Gastrocnemius medialis (tissue), 4 donors: ENCODE data around the gene CACNB1. TPM values are rescaled to one million over a fixed set of nuclear protein-coding genes. Genes with fewer than 3 reads are reported as not detected.
A peak's percentile ranks its signal among the peaks of the same experiment; 100 is the strongest.

ENCODE experiments used
- ATAC-seq, 2 donors: fragments of 150-250 bp; one replicate each; pipeline ENCODE4 v1.9.1; 2016
- DNase-seq, 2 donors: peaks; one replicate each; pipeline ENCODE4 v3.0.0-alpha.2; 2019
- H3K27ac ChIP-seq, 4 donors: fragments of 200-600 bp; sonication (generic); 1 replicate in 1 of 4; 2 replicates in 3 of 4; pipeline ENCODE4 v1.5.1; 2016 to 2018; ENCODE audit warnings: mild to moderate bottlenecking in 2 of 4, moderate library complexity in 1 of 4
- H3K27me3 ChIP-seq, 3 donors: fragments of 200-600 bp; sonication (generic) in 2 of 3; 1 replicate in 1 of 3; 2 replicates in 2 of 3; pipeline versions ENCODE4 v1.5.1 to v1.6.0; 2016 to 2019; ENCODE audit warnings: mild to moderate bottlenecking in 1 of 3, moderate library complexity in 1 of 3
- H3K36me3 ChIP-seq, 2 donors: fragments of 200-600 bp; sonication (generic) in 1 of 2; one replicate each; pipeline ENCODE4 v1.5.1; 2017 to 2018
- H3K4me1 ChIP-seq, 2 donors: fragments of 200-600 bp; sonication (generic) in 1 of 2; one replicate each; pipeline ENCODE4 v1.5.1; 2016 to 2017; ENCODE audit warnings: mild to moderate bottlenecking in 2 of 2
- H3K4me3 ChIP-seq, 4 donors: fragments of 200-600 bp; sonication (generic) in 3 of 4; 1 replicate in 1 of 4; 2 replicates in 3 of 4; pipeline ENCODE4 v1.5.1; 2016 to 2019; ENCODE audit warnings: mild to moderate bottlenecking in 2 of 4
- H3K9me3 ChIP-seq, 3 donors: fragments of 200-600 bp; sonication (generic) in 2 of 3; 1 replicate in 1 of 3; 2 replicates in 2 of 3; pipeline ENCODE4 v1.5.1; 2016 to 2019
- POLR2A ChIP-seq, 2 donors: fragments of 450-650 bp; IDR thresholded peaks; one replicate each; pipeline ENCODE4 v1.6.1; 2017; ENCODE audit warnings: antibody characterized with exemption in 2 of 2, mild to moderate bottlenecking in 2 of 2, moderate library complexity in 2 of 2
- in situ Hi-C, 4 donors: fragments of 200-750 bp; cut with MboI; loops; one replicate each; pipeline versions ENCODE4 v1.15.0 to v1.8.0; 2017; ENCODE audit warnings: low sequenced_read_pairs in 4 of 4
- intact Hi-C: fragments of 100-400 bp; cut with DNase I; formaldehyde crosslinking; loops from one replicate; pipeline ENCODE4 v1.15.1; 2023; ENCODE audit warnings: low total_unique reads
- total RNA-seq, 4 donors: library from RNA; depleted of rRNA; stranded (reverse); fragments of >200 nt; gene quantifications; one replicate each; pipeline versions ENCODE4 v1.1.0 to v1.2.3, GENCODE V29; 2016
- TF ChIP-seq, protein P1 (sequence below), 5 experiments: fragments of 450-650 bp in 3 of 5; fragments of 200-600 bp in 2 of 5; sonication (generic) in 2 of 5; IDR thresholded peaks in 4 of 5; conservative IDR thresholded peaks in 1 of 5; 1 replicate in 4 of 5; 2 replicates in 1 of 5; pipeline ENCODE4 v1.5.1; 2016 to 2019; ENCODE audit warnings: antibody characterized with exemption in 5 of 5, mild to moderate bottlenecking in 3 of 5, moderate library complexity in 3 of 5

CACNB1 gene
- 100 to 1,000 TPM; 236 to 432 (median 340) TPM for total RNA-seq

DNA sequence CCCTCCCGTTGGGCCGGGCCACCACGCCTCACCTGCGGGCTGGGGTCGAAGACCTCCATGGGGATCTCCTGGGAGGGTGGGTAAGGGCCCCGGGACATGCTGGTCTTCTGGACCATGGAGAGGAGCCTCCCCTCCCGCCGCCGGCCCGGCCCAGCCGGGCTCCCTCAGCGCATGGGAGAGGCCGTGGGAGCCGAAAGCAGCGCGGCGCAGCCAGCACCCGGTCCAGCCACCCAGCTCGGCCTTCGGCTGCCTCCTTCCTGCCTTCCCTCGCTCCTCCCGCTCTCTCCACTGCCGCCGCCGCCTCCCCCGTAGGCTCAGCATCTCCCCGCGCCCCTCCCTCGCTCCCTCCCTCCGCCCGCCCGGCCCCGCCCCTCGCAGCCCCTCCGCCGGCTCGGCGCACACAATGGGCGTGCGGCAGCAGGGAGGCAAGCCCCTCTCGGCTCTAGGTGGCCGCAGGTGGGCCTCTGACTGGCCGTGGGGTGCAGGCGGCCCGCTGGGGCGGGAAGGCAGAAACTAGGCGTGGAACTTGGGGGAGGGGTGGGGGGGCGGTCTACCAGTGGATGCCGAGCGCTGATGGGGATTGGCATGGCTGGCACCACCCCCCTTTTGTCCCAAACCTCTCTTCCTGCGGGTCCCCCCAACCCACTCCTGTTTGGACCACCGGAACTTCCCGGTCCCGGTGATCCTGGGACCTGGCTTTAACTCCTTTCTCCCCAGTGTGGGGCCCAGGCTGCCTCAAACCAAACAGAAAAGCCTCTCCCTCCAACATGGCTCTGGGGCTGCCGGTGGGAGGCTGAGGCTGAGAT is at the start of gene CACNB1:
TSS of gene CACNB1 (minus strand) at position 290 of the 806 bp plus-strand sequence. CDS start at position 116, 174 bp downstream.
- intact Hi-C loops (loop anchor here (10.0 kb wide), 2 partner anchors 467 to 1147 kb away; partner anchors contain the start of genes PNMT and TCAP), in situ Hi-C loops (no loop called here)
- DNase-seq = peak; percentile 60 to 61
- peaks cover 0 to 16% of the 10 kb centered on the region in 2 donors for H3K36me3 ChIP-seq
- H3K4me1 ChIP-seq = peaks cover 58 to 62% of the 10 kb centered on the region in 2 donors
- TF ChIP-seq, protein P1, sequence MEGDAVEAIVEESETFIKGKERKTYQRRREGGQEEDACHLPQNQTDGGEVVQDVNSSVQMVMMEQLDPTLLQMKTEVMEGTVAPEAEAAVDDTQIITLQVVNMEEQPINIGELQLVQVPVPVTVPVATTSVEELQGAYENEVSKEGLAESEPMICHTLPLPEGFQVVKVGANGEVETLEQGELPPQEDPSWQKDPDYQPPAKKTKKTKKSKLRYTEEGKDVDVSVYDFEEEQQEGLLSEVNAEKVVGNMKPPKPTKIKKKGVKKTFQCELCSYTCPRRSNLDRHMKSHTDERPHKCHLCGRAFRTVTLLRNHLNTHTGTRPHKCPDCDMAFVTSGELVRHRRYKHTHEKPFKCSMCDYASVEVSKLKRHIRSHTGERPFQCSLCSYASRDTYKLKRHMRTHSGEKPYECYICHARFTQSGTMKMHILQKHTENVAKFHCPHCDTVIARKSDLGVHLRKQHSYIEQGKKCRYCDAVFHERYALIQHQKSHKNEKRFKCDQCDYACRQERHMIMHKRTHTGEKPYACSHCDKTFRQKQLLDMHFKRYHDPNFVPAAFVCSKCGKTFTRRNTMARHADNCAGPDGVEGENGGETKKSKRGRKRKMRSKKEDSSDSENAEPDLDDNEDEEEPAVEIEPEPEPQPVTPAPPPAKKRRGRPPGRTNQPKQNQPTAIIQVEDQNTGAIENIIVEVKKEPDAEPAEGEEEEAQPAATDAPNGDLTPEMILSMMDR (IDR thresholded peaks at IDR 0.05 in 4 of 5, conservative IDR thresholded peaks at IDR 0.05 in 1 of 5) = no peak
- peak; percentile 78 to 83 for TF ChIP-seq POLR2A (IDR thresholded peaks at IDR 0.05)
- H3K27ac ChIP-seq = peak within 1 kb of the TSS; percentile 87 to 99 (median 94)
- ATAC-seq = no peak
- peak within 1 kb of the TSS; percentile 62 to 95 (median 87) for H3K4me3 ChIP-seq
- no peaks in the 10 kb centered on the region for H3K9me3 ChIP-seq
- no peaks in the 10 kb centered on the region for H3K27me3 ChIP-seq

GRCh38 chr17:39246274-39246673 is 48.8 kb upstream of the CACNB1 start:
- TF ChIP-seq POLR2A (IDR thresholded peaks at IDR 0.05) = no peak
- TF ChIP-seq, protein P1 (IDR thresholded peaks at IDR 0.05 in 4 of 5, conservative IDR thresholded peaks at IDR 0.05 in 1 of 5) = no peak
- DNase-seq (no peak), ATAC-seq (no peak)
- H3K4me3 ChIP-seq = no peak overlapping the region
- in situ Hi-C loops = loop anchor here in 2 of 4 donors (5.0 to 10.0 kb wide), 2 partner anchors 39 to 81 kb away; partner anchors contain the start of gene ARL5C (in 1 of the 2)
- H3K4me1 ChIP-seq = peaks cover 0 to 6% of the 10 kb centered on the region in 2 donors
- intact Hi-C loops = loop anchor here (10.0 kb wide), 1 partner anchor 261 kb away; no protein-coding TSS in a partner anchor
- H3K9me3 ChIP-seq = no peaks in the 10 kb centered on the region
- no peaks in the 10 kb centered on the region for H3K36me3 ChIP-seq
- H3K27ac ChIP-seq = no peak overlapping the region
- H3K27me3 ChIP-seq = no peaks in the 10 kb centered on the region

DNA sequence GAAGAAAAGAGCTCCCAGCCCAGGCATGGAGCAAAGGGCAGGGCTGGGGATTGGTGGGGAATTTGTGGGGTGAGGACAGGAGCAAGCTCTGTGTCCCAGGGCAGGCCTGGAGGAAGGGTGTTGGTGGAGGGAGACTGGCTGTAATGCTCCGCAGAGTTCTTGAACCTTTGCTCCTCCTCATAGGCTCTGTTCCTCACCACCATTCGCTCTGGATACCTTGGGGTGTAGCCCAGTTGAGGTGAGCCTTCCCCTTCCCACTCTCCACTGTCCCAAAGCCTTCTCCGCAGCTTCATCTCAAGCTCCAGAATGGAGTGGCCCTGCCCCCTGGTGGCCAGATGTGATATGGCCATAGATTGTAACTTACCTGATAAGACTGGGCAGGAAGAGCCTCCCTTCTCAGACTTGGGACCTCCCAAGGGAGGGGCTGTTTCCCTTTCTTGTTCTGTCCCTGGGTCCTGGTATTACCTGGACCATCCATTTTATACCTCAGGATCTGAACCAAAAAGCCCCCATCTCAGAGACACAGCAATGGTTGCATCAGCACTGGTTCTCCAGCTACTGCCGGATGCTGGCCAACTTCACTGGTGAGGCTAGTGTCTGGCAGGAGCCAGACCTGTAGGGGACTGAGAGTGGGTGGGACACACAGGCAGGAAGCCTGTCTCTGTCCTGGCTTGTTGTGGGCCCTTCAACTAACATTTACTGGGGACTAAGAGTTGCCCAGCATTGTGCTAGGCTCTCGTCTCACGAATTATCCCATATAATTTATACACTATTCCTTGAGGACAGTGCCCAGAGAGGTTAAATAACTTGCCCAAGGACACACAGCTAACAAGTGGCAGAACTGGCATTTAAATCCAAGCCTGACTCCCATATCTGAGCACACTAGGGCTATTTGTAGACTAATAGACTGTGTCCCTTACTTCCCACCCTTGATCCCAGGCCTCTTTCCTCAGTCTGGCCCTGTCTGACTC is 47.4 kb upstream of the CACNB1 start:
- no peaks in the 10 kb centered on the region for H3K27me3 ChIP-seq
- peaks cover 0 to 6% of the 10 kb centered on the region in 2 donors for H3K4me1 ChIP-seq
- ATAC-seq (peak; percentile 82 to 91), DNase-seq (peak; percentile 70 to 81)
- intact Hi-C loops (loop anchor here (1.0 to 10.0 kb wide), 3 partner anchors 38 to 260 kb away; no protein-coding TSS in a partner anchor), in situ Hi-C loops (loop anchor here in 3 of 4 donors (5.0 to 10.0 kb wide), 2 partner anchors 38 to 80 kb away; partner anchors contain the start of gene ARL5C (in 1 of the 3))
- no peaks in the 10 kb centered on the region for H3K9me3 ChIP-seq
- H3K4me3 ChIP-seq = no peak overlapping the region
- TF ChIP-seq POLR2A (IDR thresholded peaks at IDR 0.05) = no peak
- TF ChIP-seq, protein P1 (IDR thresholded peaks at IDR 0.05 in 4 of 5, conservative IDR thresholded peaks at IDR 0.05 in 1 of 5) = peak; percentile 74 to 98 (median 95)
- no peaks in the 10 kb centered on the region for H3K36me3 ChIP-seq
- no peak overlapping the region for H3K27ac ChIP-seq

DNA sequence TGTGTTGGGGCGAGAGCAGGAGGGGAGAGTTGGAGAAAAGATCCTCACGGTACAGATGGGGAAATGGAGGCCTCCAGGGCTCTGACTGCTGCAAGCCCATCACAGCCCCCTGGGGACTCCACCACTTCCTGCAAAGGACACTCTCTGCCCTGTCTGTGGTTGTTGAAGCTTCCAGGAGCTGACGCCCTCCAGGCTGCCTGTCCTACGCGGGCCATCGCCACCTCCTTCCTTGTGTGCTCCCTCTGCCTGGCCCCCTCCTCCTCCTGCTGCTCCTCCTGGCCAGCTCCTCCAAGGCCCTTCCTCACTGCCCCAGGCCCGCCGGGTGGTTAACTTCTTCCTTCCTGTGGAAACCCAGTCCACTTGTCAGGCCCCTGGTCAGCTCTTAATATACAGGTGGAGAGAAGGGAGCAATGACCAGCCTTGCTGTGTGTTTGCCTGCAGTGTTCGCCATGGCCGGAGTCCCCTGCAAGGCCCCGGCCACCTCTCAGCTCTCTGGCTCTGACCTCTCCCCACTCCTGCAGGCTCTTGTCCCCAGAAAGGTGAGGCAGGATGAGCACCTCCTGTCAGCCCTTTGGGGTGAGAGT is 46.6 kb upstream of the CACNB1 start:
- DNase-seq (no peak), ATAC-seq (peak in 1 of 2 donors; percentile 13)
- Histone ChIP-seq H3K4me1 (peaks cover 0 to 6% of the 10 kb centered on the region in 2 donors), H3K9me3 (no peaks in the 10 kb centered on the region), H3K36me3 (no peaks in the 10 kb centered on the region), H3K4me3 (no peak overlapping the region), H3K27me3 (no peaks in the 10 kb centered on the region), H3K27ac (no peak overlapping the region)
- in situ Hi-C loops (loop anchor here in 2 of 4 donors (5.0 to 10.0 kb wide), 2 partner anchors 37 to 79 kb away; partner anchors contain the start of gene ARL5C (in 1 of the 2)), intact Hi-C loops (loop anchor here (1.0 to 10.0 kb wide), 3 partner anchors 37 to 259 kb away; no protein-coding TSS in a partner anchor)
- TF ChIP-seq POLR2A (IDR thresholded peaks at IDR 0.05) = no peak
- TF ChIP-seq, protein P1 (IDR thresholded peaks at IDR 0.05 in 4 of 5, conservative IDR thresholded peaks at IDR 0.05 in 1 of 5) = no peak
